ENCODE results near the gene TRIO.

The TRIO gene

GRCh38 chr5:14339468-14339867 lies 196.3 kb downstream of the TRIO start:
- ChIA-PET CTCF (interaction anchor here (1.1 to 3.9 kb wide), 4 partner anchors 12 to 309 kb away, joined by 3 to 13 read pairs (median 6); no protein-coding TSS in a partner anchor), POLR2A (no interaction called here)
- DNase-seq (ENCODE audit: extremely low spot score), result no peak
- TF ChIP-seq CTCF (IDR thresholded peaks at IDR 0.05; ENCODE audit: control extremely low read depth, extremely low read depth, low read depth, missing control alignments), result no peak

- TF ChIP-seq CTCF (IDR thresholded peaks at IDR 0.05; ENCODE audit: control extremely low read depth, extremely low read depth, low read depth, missing control alignments), result no peak
- no peak for DNase-seq (ENCODE audit: extremely low spot score)
- CTCF ChIA-PET, result interaction anchor here (1.0 to 1.9 kb wide), 3 partner anchors 10 to 23 kb away, joined by 3 to 7 read pairs (median 3); no protein-coding TSS in a partner anchor
- POLR2A ChIA-PET, result no interaction called here
Observed at GRCh38 chr5:14341571-14342230, 198.6 kb downstream of the TRIO start.

GRCh38 chr5:14342306-14342705 lies 199.2 kb downstream of the TRIO start:
- DNase-seq (ENCODE audit: extremely low spot score), result peak; percentile 47
- no peak for TF ChIP-seq CTCF (IDR thresholded peaks at IDR 0.05; ENCODE audit: control extremely low read depth, extremely low read depth, low read depth, missing control alignments)
- ChIA-PET CTCF (interaction anchor here (1.0 to 1.9 kb wide), 3 partner anchors 10 to 22 kb away, joined by 3 to 7 read pairs (median 3); no protein-coding TSS in a partner anchor), POLR2A (interaction anchor here (0.6 kb wide), 1 partner anchor 34 kb away, joined by 4 read pairs; no protein-coding TSS in a partner anchor)

- CTCF ChIA-PET, result interaction anchor here (1.4 to 1.5 kb wide), 2 partner anchors 11 to 16 kb away, joined by 4 to 6 read pairs; no protein-coding TSS in a partner anchor
- POLR2A ChIA-PET, result no interaction called here
Observed at GRCh38 chr5:14343376-14343775, 200.2 kb downstream of the TRIO start.

GRCh38 chr5:14347522-14347921 lies 204.4 kb downstream of the TRIO start:
- DNase-seq (ENCODE audit: extremely low spot score), result no peak
- CTCF ChIA-PET, result interaction anchor here (1.0 kb wide), 1 partner anchor 301 kb away, joined by 3 read pairs; no protein-coding TSS in a partner anchor
- POLR2A ChIA-PET, result no interaction called here
- TF ChIP-seq CTCF (IDR thresholded peaks at IDR 0.05; ENCODE audit: control extremely low read depth, extremely low read depth, low read depth, missing control alignments), result no peak

More at GRCh38 chr5:14343376-14343775, 200.2 kb downstream of the TRIO start:
- no peak for DNase-seq (ENCODE audit: extremely low spot score)
- no peak for TF ChIP-seq CTCF (IDR thresholded peaks at IDR 0.05; ENCODE audit: control extremely low read depth, extremely low read depth, low read depth, missing control alignments)

- POLR2A ChIA-PET, result no interaction called here
- TF ChIP-seq CTCF (IDR thresholded peaks at IDR 0.05; ENCODE audit: control extremely low read depth, extremely low read depth, low read depth, missing control alignments), result no peak
- CTCF ChIA-PET, result interaction anchor here (1.0 kb wide), 1 partner anchor 300 kb away, joined by 3 read pairs; no protein-coding TSS in a partner anchor
- no peak for DNase-seq (ENCODE audit: extremely low spot score)
Observed at GRCh38 chr5:14348142-14348541, 205.0 kb downstream of the TRIO start.
